NCI-H2196 treated with DMSO at 0.1 percent for 48 hours (cell line): ENCODE data around the gene CCDC186.
"Not testable (repeated sequence)": the region's sequence is repeated elsewhere in the genome, so short reads cannot be mapped to it uniquely, and the experiment has no call there.

Source experiments
- DNase-seq: peaks from one replicate; lab custom pipeline; 2025; ENCODE audit not compliant: unreplicated experiment; lab: John Stamatoyannopoulos, UW

Gene CCDC186

DNA sequence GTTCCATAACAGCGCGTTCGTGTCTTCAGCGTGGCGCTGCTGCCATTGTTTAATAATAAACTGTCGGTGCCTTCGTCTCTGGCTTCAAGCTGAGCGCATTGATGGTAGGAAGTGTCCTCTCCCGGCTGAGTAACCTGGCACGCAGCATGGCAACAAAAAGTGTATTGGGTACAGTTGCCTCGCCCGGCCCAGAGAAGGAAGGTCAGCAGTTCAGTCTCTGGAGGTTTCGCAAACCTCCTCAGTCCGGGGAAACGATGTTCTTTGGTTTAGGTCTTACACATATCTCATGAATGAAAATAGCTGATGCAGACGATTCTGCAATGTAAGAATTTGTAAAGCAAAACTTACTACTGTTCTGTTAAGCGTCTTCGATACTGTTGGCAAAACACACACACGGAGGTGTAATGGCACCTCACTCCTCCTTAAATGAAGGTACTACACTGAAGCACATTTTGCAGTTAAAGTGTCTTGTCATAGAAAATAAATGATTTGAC, 739 bp upstream of the CCDC186 start:
- no peak for DNase-seq

- no peak for DNase-seq
Observed at GRCh38 chr10:114173603-114173920, 441 bp downstream of the CCDC186 start.

GRCh38 chr10:114172776-114173602, 1.0 kb downstream of the CCDC186 start:
- no peak for DNase-seq

- DNase-seq, result no peak
Observed at GRCh38 chr10:114172216-114172615, 1.8 kb downstream of the CCDC186 start.

GRCh38 chr10:114168450-114169009, 5.5 kb downstream of the CCDC186 start:
- DNase-seq, result no peak

DNA sequence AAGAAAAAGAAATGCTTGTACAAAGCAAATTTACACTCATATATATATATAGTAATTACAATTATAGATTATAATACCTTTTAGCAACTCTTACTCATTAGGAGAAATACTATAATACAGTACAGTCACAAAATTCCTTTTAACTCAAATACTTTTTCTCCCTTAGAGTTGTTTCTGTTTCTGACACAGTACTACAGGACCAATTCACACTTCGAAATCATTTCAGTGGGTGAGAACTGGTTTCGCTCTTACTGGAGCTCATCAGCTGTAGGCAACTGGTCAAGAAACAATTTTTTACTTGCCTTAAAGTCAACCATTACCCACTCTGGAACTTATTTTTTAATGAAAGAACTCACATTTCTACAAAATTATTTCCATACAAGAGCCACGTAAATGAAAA, 6.0 kb downstream of the CCDC186 start:
- DNase-seq, result no peak

- DNase-seq, result no peak
Observed at GRCh38 chr10:114166494-114166893, 7.5 kb downstream of the CCDC186 start.

- no peak for DNase-seq
Observed at GRCh38 chr10:114166043-114166442, 8.0 kb downstream of the CCDC186 start.

DNA sequence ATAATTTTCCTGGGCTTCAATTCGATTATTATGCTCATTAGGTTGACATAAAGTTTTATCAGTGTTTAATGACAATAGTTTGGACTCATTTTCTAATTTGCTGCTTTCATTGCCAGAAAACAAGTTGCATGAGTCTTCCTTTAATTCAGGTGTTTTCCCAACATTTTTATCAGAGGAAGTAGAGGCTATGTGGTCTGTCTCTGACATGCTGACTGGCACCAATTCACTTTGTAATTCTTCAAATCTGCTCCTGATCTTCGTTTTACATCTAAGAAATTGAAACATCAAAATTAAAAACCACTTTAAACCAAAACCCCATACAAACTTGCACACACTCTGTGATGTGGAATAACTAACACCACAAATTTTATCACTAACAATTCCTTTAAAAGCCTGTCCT, 10.9 kb downstream of the CCDC186 start:
- DNase-seq, result no peak

GRCh38 chr10:114157912-114158311, 16.1 kb downstream of the CCDC186 start:
- DNase-seq, result no peak

DNA sequence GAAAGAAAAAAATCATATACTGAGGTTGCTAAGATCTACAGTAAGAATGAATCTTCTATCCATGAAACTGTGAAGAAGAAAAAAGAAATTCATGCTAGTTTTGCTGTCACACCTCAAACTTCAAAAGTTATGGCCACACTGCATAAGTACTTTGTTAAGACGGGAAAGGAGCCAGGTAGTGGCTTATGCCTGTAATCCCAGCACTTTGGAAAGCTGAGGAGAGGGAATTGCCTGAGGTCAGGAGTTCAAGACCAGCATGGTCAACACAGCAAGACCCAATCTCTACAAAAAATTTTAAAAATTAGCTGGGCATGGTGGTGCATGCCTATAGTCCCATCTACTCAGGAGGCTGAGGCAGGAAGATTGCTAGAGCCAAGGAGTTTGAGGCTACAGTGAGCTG, 22.1 kb downstream of the CCDC186 start:
- DNase-seq, result no peak

DNA sequence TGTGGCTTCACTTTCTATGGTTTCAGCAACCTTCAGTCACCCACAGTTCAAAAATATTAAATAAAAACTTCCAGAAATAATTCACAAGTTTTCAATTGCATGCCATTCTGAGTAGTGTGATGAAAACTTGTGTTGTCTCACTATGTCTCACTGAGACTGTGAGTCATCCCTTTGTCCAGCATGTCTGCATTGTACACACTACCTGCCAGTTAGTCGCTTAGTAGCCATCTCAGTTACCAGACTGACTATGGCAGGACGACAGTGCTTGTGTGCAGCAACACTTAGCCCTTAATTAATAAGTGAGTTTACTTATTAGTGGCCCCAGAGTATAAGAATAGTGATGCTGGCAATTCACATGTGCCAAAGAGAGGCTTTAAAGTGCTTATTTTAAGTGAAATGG, 22.5 kb downstream of the CCDC186 start:
- no peak for DNase-seq

GRCh38 chr10:114149476-114149875, 24.5 kb downstream of the CCDC186 start:
- not testable (repeated sequence) for DNase-seq

GRCh38 chr10:114143160-114143559, 30.8 kb downstream of the CCDC186 start:
- DNase-seq, result no peak

GRCh38 chr10:114142018-114142417, 32.0 kb downstream of the CCDC186 start:
- no peak for DNase-seq

- DNase-seq, result not testable (repeated sequence)
Observed at GRCh38 chr10:114140827-114141226, 33.2 kb downstream of the CCDC186 start.

DNA sequence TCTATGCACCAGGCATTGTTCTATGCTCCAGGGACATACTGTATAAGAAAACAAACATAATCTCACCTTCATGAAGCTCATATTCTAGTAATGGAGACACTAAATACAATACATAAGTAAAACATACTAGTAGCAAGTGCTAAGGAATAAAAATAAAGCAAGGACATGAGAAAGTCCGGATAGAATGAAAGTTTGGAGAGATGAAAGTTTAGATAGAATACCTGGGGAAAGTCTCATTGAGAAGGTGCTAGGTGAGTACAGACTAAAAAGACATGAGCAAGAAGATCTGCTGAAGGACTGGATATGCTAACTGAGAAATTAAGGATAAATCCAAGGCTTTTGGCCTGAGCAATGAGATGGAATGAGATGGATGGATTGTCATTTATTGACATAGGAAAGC, 34.0 kb downstream of the CCDC186 start:
- DNase-seq, result no peak

DNA sequence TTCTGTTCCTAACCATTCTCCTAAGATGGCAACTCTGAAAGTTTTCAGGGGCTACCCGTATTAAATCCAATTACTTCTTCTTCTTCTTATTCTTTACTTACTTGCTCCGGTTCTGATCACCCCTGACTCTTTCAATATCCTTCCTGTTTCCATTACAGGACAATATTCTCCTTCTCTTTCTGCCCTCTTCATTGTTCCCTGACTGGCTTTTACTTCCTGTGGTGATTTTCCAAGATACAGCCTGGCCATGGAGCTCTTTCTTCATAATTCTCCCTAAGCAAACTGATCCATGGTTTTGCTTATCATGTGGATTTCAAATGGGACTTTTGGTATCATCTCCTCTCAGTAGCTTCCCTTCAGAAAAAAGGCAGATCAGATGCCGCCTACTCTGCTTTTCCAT, 35.4 kb downstream of the CCDC186 start:
- DNase-seq, result no peak

DNA sequence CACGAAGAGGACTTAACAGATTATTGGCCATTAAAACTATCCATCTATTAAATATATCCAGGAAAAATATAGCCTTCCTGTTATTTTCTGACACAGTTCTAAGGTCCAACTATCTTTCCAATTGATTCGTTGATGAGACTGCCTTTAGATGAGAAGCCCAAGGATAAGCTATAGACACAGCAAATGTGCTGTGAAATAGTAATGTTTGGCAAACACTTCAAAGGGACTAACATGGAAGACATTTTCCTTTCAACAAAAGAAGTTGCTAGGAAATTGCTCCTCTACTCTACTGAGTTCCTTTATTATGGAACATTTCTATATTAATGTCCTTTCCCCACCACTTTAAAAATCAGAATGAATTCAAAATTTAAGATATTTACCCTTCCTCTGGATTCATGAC, 38.5 kb downstream of the CCDC186 start:
- no peak for DNase-seq

DNA sequence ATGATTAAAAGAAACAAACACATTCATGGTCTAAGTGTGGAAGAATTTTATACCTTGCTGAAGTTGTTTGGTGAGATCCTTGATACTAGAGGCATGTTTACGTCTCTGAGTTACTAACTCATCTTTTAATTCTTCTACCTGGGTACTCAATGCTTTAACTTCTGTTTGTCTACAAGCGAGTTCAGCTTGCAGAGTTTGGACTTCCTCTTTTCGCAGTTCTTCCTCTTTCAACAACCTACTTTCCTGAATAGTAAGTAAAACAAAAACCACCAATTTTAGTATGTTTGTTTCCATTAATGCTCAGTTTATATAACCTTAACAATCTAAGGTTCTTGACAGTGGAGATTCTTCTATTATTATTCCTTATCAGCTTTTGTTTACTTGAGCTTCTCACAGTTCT, 42.9 kb downstream of the CCDC186 start:
- DNase-seq, result no peak

DNA sequence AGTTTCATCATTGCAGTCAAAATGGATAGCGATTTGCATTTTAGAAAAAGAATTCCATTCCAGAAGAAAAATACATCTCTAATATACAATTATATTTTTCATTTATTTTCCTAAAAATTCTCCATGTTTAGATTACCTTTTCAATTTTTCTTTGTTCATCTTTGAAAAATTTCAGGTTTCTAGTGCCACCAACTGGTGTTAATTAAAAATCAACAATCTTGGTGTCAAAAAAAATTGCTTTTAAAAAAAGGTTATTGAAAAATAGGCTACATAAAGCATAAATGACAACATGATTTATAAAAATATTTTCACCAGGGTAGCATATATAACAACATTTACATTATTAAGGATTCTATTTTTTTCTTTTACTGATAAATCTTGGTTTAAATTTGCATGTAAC, 53.0 kb downstream of the CCDC186 start:
- no peak for DNase-seq

GRCh38 chr10:114118514-114118913, 55.5 kb downstream of the CCDC186 start:
- no peak for DNase-seq

DNA sequence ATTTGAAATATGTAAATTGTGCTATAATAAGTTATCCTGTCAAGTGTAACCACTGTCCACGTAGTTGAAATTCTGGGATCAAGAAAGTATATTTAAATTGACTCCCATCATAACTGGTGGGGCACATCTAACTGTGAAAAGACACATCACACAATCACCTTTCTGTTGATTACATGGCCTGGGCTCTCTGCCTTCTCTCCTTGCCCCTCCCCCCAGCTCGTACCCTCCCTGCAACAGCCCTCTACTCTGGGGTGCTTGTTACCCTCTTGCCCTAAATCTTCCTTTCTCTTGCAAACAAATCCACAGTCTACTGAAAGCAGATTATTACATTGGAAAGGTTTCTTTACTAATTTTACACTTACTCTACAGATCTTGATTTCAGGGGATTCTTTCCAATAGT, 56.3 kb downstream of the CCDC186 start:
- no peak for DNase-seq
